K562 (cell line): ENCODE measurements around the gene RESF1. TPM values are rescaled to one million over a fixed set of nuclear protein-coding genes. Genes with fewer than 3 reads are reported as not detected.

ENCODE experiments used
- ATAC-seq: fragments of 200-7000 bp; cut with Tn5 transposase; 3 replicates; pipeline ENCODE4 v1.9.1; 2020; ENCODE audit warnings: moderate library complexity
- BruUV-seq: library from RNA; stranded (reverse); fragments of 400-500 nt; replicated peaks from 2 replicates; lab custom pipeline; 2021; lab: Mats Ljungman, UMichigan
- CTCF ChIA-PET: fragments of 300-600 bp; formaldehyde crosslinking; extraction: SDS; loops from one replicate; lab custom pipeline; 2021; ENCODE audit warnings: low intra/inter-chr PET ratio; lab: Yijun Ruan, JAX
- POLR2A ChIA-PET: fragments of 300-600, 350-650 bp; sonication (Branson Sonifier 250); formaldehyde crosslinking; extraction: SDS; loops from one replicate; lab custom pipeline; 2021; ENCODE audit warnings: antibody characterized with exemption, inconsistent platforms; lab: Yijun Ruan, JAX
- DNase-seq, 4 experiments: peaks; one replicate each; pipeline versions ENCODE4 v3.0.0 to v3.0.0-alpha.2; 2011 to 2018; ENCODE audit warnings: low spot score in 3 of 4, mixed read lengths in 3 of 4; ENCODE audit errors: extremely low read depth in 1 of 4
- FAIRE-seq: peaks from 2 replicates; lab custom pipeline; 2011; peaks lifted over from hg19 to GRCh38; lab: Jason Lieb, UNC
- H2AFZ ChIP-seq: 2 replicates; pipeline ENCODE4 v1.6.0; 2011; ENCODE audit warnings: low read depth, low read length, control low read depth, inconsistent platforms
- H3K27ac ChIP-seq: fragments of 200-600 bp; 3 replicates; pipeline ENCODE4 v1.8.0; 2011; ENCODE audit warnings: low read depth, mild to moderate bottlenecking, control low read depth, inconsistent platforms, low read length, moderate library complexity, mixed read lengths; ENCODE audit errors: extremely low read depth
- H3K27me3 ChIP-seq, 2 experiments: fragments of 300-600 bp in 1 of 2; 2 replicates in 1 of 2; 3 replicates in 1 of 2; pipeline versions ENCODE4 v1.6.0 to v1.8.0; 2011; ENCODE audit warnings: inconsistent platforms in 2 of 2, low read length in 2 of 2, mild to moderate bottlenecking in 1 of 2, mixed read lengths in 1 of 2, moderate library complexity in 1 of 2; ENCODE audit not compliant: control insufficient read depth in 2 of 2, insufficient read depth in 2 of 2
- H3K36me3 ChIP-seq: fragments of 300-600 bp; 3 replicates; pipeline ENCODE4 v1.8.0; 2011; ENCODE audit warnings: mild to moderate bottlenecking, low read length, inconsistent platforms; ENCODE audit not compliant: control insufficient read depth, insufficient read depth
- H3K4me1 ChIP-seq, 2 experiments: fragments of 200-600 bp in 1 of 2; replicated peaks in 1 of 2; 2 replicates in 1 of 2; 3 replicates in 1 of 2; pipeline versions ENCODE4 v1.5.1 to v1.8.0; 2011; ENCODE audit warnings: inconsistent platforms in 2 of 2, low read length in 2 of 2, mild to moderate bottlenecking in 1 of 2, mixed read lengths in 1 of 2, moderate library complexity in 1 of 2; ENCODE audit not compliant: control insufficient read depth in 2 of 2, insufficient read depth in 2 of 2
- H3K4me2 ChIP-seq: 2 replicates; pipeline ENCODE4 v1.6.1; 2011; ENCODE audit warnings: low read length, control low read depth, inconsistent platforms, mixed read lengths; ENCODE audit not compliant: insufficient read depth
- H3K4me3 ChIP-seq: fragments of 200-600 bp; sonication (generic), shearing (Covaris generic); 2 replicates; pipeline ENCODE4 v1.5.1; 2016; ENCODE audit warnings: control low read depth, inconsistent platforms
- H3K79me2 ChIP-seq: fragments of 200-600 bp; 3 replicates; pipeline ENCODE4 v1.8.0; 2011; ENCODE audit warnings: low read length, inconsistent platforms; ENCODE audit not compliant: control insufficient read depth, insufficient read depth
- H3K9ac ChIP-seq, 2 experiments: 2 replicates each; pipeline versions ENCODE4 v1.6.0 to v1.6.1; 2011; ENCODE audit warnings: low read depth in 2 of 2, low read length in 2 of 2, control low read depth in 1 of 2, inconsistent platforms in 1 of 2, mild to moderate bottlenecking in 1 of 2, mixed read lengths in 1 of 2; ENCODE audit not compliant: insufficient read depth in 1 of 2
- H3K9me1 ChIP-seq: one replicate; pipeline ENCODE4 v1.6.0; 2011; ENCODE audit warnings: inconsistent platforms, mild to moderate bottlenecking, low read length, moderate library complexity; ENCODE audit not compliant: control insufficient read depth, insufficient read depth
- H3K9me3 ChIP-seq: replicated peaks from 2 replicates; pipeline ENCODE4 v1.5.1; 2011; ENCODE audit warnings: low read depth, low read length, inconsistent platforms; ENCODE audit not compliant: control insufficient read depth, insufficient read depth
- H4K20me1 ChIP-seq: replicated peaks from 2 replicates; pipeline ENCODE4 v1.6.1; 2011; ENCODE audit warnings: low read length, inconsistent platforms, mixed read lengths; ENCODE audit not compliant: control insufficient read depth, insufficient read depth
- CBX2 ChIP-seq: fragments of 200-600 bp; sonication (generic); IDR thresholded peaks from one replicate; pipeline ENCODE4 v1.6.1; 2012; ENCODE audit warnings: mild to moderate bottlenecking, low read length, inconsistent platforms; ENCODE audit not compliant: insufficient read depth, poor library complexity, severe bottlenecking
- KDM5B ChIP-seq: fragments of 200-600 bp; sonication (generic); IDR thresholded peaks from 2 replicates; pipeline ENCODE4 v1.6.1; 2012; ENCODE audit warnings: low read depth, mild to moderate bottlenecking, moderate library complexity, low read length, control low read depth, inconsistent platforms; ENCODE audit not compliant: insufficient replicate concordance
- RAD51 ChIP-seq: fragments of 450-650 bp; IDR thresholded peaks from 2 replicates; pipeline ENCODE4 v1.7.1; 2016; ENCODE audit warnings: low read depth, mild to moderate bottlenecking, borderline replicate concordance
- ZC3H4 ChIP-seq: sonication (generic); formaldehyde crosslinking; IDR thresholded peaks from 2 replicates; pipeline ENCODE4 v1.9.0; 2021; ENCODE audit warnings: missing genetic modification reagents, borderline replicate concordance
- ZNF212 ChIP-seq: fragments of 450-650 bp; formaldehyde crosslinking; IDR thresholded peaks from 2 replicates; pipeline ENCODE4 v1.4.0; 2020; ENCODE audit warnings: mild to moderate bottlenecking
- ZNF57 ChIP-seq: fragments of 450-650 bp; formaldehyde crosslinking; IDR thresholded peaks from 2 replicates; pipeline ENCODE4 v1.4.0; 2020; ENCODE audit warnings: mild to moderate bottlenecking, moderate library complexity
- in situ Hi-C: fragments of 300-500 bp; cut with MboI; formaldehyde crosslinking; loops from 4 replicates; pipeline ENCODE4 v1.15.0; 2018; ENCODE audit warnings: inconsistent platforms, mixed read lengths
- intact Hi-C: fragments of 100-400 bp; cut with micrococcal nuclease; formaldehyde crosslinking; loops from 2 replicates; pipeline ENCODE4 v1.14.2; 2022
- polyA plus RNA-seq, 8 experiments: library from polyadenylated mRNA; depleted of rRNA in 4 of 8; stranded (reverse) in 5 of 8; unstranded in 3 of 8; fragments of >200 nt; fragmentation: Nextera tagmentation in 2 of 8; fragmentation: Illumina TruSeq in 1 of 8; extraction: Ambion mirVana in 2 of 8; extraction: Trizol in 1 of 8; gene quantifications; 2 replicates each; pipeline versions ENCODE4 v1.2.1 to v1.2.3, GENCODE V29; 2011 to 2014; ENCODE audit warnings: inconsistent platforms in 1 of 8, missing spikeins in 1 of 8
- total RNA-seq, 7 experiments: library from RNA; depleted of rRNA in 6 of 7; stranded (reverse); fragments of >200 nt in 6 of 7; fragmentation: Illumina TruSeq in 2 of 7; extraction: Trizol in 2 of 7; gene quantifications; 2 replicates each; pipeline versions ENCODE4 v1.2.1 to v1.2.3, GENCODE V29; 2011 to 2021; ENCODE audit warnings: low replicate concordance in 1 of 7
- TF ChIP-seq, protein P1 (sequence below), 2 experiments: fragments of 450-650 bp in 1 of 2; sonication (generic) in 1 of 2; formaldehyde crosslinking in 1 of 2; IDR thresholded peaks; 2 replicates each; pipeline versions ENCODE4 v1.7.1 to v1.9.0; 2016 to 2022; ENCODE audit warnings: inconsistent platforms in 1 of 2, mild to moderate bottlenecking in 1 of 2, missing genetic modification reagents in 1 of 2
- TF ChIP-seq, protein P2 (sequence below): fragments of 450-650 bp; formaldehyde crosslinking; IDR thresholded peaks from 2 replicates; pipeline ENCODE4 v1.4.0; 2022; ENCODE audit warnings: missing genetic modification characterization
- TF ChIP-seq, protein P3 (sequence below): fragments of 450-650 bp; IDR thresholded peaks from one replicate; pipeline ENCODE4 v1.6.1; 2018; ENCODE audit warnings: mild to moderate bottlenecking, moderate library complexity; ENCODE audit not compliant: partially characterized antibody

RESF1 gene
- total and polyA plus RNA-seq, 9 of the 15 experiments (the other 6 are each of a cell fraction or from before 2014, with no cell fraction given): 21.5 to 121 (median 53.6) TPM

DNA sequence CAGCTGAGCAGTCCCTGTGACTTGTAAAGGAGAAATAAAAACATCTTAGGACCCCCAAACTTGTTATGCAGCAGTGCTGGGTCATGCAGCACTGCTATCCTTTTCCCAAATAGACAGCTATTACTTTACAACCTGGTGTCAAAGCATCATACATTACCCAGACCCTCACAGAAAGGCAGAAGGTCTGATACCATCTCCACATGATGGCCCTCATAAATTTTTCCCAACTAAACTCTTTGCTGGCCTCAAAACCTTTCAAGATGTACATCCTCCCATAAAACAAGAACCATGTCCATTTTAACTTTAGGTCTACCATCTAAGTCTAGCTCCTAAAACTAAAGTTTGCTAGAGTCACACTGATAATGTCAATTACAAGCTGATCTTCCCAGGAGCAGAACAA, 8.7 kb upstream of the RESF1 start:
- in situ Hi-C loops: no loop called here
- no peak overlapping the region for H3K4me2 ChIP-seq
- TF ChIP-seq, protein P1, sequence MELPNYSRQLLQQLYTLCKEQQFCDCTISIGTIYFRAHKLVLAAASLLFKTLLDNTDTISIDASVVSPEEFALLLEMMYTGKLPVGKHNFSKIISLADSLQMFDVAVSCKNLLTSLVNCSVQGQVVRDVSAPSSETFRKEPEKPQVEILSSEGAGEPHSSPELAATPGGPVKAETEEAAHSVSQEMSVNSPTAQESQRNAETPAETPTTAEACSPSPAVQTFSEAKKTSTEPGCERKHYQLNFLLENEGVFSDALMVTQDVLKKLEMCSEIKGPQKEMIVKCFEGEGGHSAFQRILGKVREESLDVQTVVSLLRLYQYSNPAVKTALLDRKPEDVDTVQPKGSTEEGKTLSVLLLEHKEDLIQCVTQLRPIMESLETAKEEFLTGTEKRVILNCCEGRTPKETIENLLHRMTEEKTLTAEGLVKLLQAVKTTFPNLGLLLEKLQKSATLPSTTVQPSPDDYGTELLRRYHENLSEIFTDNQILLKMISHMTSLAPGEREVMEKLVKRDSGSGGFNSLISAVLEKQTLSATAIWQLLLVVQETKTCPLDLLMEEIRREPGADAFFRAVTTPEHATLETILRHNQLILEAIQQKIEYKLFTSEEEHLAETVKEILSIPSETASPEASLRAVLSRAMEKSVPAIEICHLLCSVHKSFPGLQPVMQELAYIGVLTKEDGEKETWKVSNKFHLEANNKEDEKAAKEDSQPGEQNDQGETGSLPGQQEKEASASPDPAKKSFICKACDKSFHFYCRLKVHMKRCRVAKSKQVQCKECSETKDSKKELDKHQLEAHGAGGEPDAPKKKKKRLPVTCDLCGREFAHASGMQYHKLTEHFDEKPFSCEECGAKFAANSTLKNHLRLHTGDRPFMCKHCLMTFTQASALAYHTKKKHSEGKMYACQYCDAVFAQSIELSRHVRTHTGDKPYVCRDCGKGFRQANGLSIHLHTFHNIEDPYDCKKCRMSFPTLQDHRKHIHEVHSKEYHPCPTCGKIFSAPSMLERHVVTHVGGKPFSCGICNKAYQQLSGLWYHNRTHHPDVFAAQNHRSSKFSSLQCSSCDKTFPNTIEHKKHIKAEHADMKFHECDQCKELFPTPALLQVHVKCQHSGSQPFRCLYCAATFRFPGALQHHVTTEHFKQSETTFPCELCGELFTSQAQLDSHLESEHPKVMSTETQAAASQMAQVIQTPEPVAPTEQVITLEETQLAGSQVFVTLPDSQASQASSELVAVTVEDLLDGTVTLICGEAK (IDR thresholded peaks at IDR 0.05): no peak
- TF ChIP-seq, protein P1 (CRISPR knock-in tag; IDR thresholded peaks at IDR 0.05): no peak
- TF ChIP-seq ZNF212 (no peak), CBX2 (no peak), ZNF57 (CRISPR knock-in tag) (no peak), KDM5B (no peak), RAD51 (no peak), ZC3H4 (no peak)
- TF ChIP-seq, protein P2, sequence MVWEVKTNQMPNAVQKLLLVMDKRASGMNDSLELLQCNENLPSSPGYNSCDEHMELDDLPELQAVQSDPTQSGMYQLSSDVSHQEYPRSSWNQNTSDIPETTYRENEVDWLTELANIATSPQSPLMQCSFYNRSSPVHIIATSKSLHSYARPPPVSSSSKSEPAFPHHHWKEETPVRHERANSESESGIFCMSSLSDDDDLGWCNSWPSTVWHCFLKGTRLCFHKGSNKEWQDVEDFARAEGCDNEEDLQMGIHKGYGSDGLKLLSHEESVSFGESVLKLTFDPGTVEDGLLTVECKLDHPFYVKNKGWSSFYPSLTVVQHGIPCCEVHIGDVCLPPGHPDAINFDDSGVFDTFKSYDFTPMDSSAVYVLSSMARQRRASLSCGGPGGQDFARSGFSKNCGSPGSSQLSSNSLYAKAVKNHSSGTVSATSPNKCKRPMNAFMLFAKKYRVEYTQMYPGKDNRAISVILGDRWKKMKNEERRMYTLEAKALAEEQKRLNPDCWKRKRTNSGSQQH (CRISPR knock-in tag): no peak
- TF ChIP-seq, protein P3, sequence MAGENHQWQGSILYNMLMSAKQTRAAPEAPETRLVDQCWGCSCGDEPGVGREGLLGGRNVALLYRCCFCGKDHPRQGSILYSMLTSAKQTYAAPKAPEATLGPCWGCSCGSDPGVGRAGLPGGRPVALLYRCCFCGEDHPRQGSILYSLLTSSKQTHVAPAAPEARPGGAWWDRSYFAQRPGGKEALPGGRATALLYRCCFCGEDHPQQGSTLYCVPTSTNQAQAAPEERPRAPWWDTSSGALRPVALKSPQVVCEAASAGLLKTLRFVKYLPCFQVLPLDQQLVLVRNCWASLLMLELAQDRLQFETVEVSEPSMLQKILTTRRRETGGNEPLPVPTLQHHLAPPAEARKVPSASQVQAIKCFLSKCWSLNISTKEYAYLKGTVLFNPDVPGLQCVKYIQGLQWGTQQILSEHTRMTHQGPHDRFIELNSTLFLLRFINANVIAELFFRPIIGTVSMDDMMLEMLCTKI: no peak

More for the DNA sequence above, 8.7 kb upstream of the RESF1 start:
- ATAC-seq: no peak
- Histone ChIP-seq H2AFZ (no peak overlapping the region), H4K20me1 (no peaks in the 10 kb centered on the region), H3K9ac (no peak overlapping the region), H3K36me3 (no peaks in the 10 kb centered on the region), H3K4me1 (peaks cover 0 to 12% of the 10 kb centered on the region in 2 experiments; a peak in 1 of 5 replicates), H3K9me3 (peaks cover 7% of the 10 kb centered on the region), H3K27ac (no peak overlapping the region), H3K4me3 (no peak overlapping the region), H3K27me3 (no peaks in the 10 kb centered on the region), H3K79me2 (no peaks in the 10 kb centered on the region), H3K9me1 (no peaks in the 10 kb centered on the region)
- POLR2A ChIA-PET: interaction anchor here (0.6 to 1.8 kb wide), 3 partner anchors 9 to 47 kb away, joined by 3 to 9 read pairs (median 3); partner anchors contain the start of gene RESF1
- DNase-seq: no peak
- CTCF ChIA-PET: no interaction called here
- FAIRE-seq: no peak
- no TSS peak for BruUV-seq
- intact Hi-C loops: no loop called here
